Ishikawa (cell line): ENCODE measurements around the gene PRRC2A.

Source experiments
- CEBPB ChIP-seq: IDR thresholded peaks from 2 replicates; pipeline ENCODE4 v1.6.1; 2012
- CREB1 ChIP-seq: IDR thresholded peaks from 2 replicates; pipeline ENCODE4 v1.6.1; 2012; ENCODE audit warnings: low read depth
- EGR1 ChIP-seq: IDR thresholded peaks from 2 replicates; pipeline ENCODE4 v1.6.1; 2012
- EP300 ChIP-seq: IDR thresholded peaks from 2 replicates; pipeline ENCODE4 v1.6.1; 2012; ENCODE audit warnings: borderline replicate concordance
- MAX ChIP-seq: IDR thresholded peaks from 2 replicates; pipeline ENCODE4 v1.6.1; 2012
- NFIC ChIP-seq: IDR thresholded peaks from 2 replicates; pipeline ENCODE4 v1.6.1; 2012
- RAD21 ChIP-seq: IDR thresholded peaks from 2 replicates; pipeline ENCODE4 v1.6.1; 2012; ENCODE audit warnings: low read depth
- REST ChIP-seq: IDR thresholded peaks from 2 replicates; pipeline ENCODE4 v1.6.1; 2012; ENCODE audit warnings: low read depth, mild to moderate bottlenecking
- TAF1 ChIP-seq: IDR thresholded peaks from 2 replicates; pipeline ENCODE4 v1.6.1; 2012; ENCODE audit warnings: low read depth, mild to moderate bottlenecking
- TCF12 ChIP-seq: IDR thresholded peaks from 2 replicates; pipeline ENCODE4 v1.6.1; 2012; ENCODE audit warnings: low read depth
- TEAD4 ChIP-seq: IDR thresholded peaks from 2 replicates; pipeline ENCODE4 v1.6.1; 2012
- USF1 ChIP-seq: IDR thresholded peaks from 2 replicates; pipeline ENCODE4 v1.6.1; 2012
- YY1 ChIP-seq: IDR thresholded peaks from 2 replicates; pipeline ENCODE4 v1.6.1; 2012; ENCODE audit warnings: low read depth
- ZBTB7A ChIP-seq: IDR thresholded peaks from 2 replicates; pipeline ENCODE4 v1.6.1; 2012; ENCODE audit warnings: low read depth

GRCh38 chr6:31575952-31576685 is 44.4 kb upstream of the PRRC2A start:
- TF ChIP-seq TEAD4, result no peak
- TF ChIP-seq YY1, result no peak
- TF ChIP-seq RAD21, result no peak
- no peak for TF ChIP-seq TAF1
- no peak for TF ChIP-seq REST
- TF ChIP-seq EGR1, result no peak
- TF ChIP-seq MAX, result no peak
- TF ChIP-seq EP300, result no peak
- no peak for TF ChIP-seq ZBTB7A
- TF ChIP-seq USF1, result no peak
- TF ChIP-seq CREB1, result no peak
- TF ChIP-seq TCF12, result no peak
- TF ChIP-seq CEBPB, result no peak
- no peak for TF ChIP-seq NFIC
